BLaER1 treated with 17β-estradiol and CSF1 and Interleukin-3, amounts not matched to agents 10 nM and 100 nM (cell line): ENCODE results near the gene SKAP2.

ENCODE experiments used
- H3K27ac ChIP-seq, 11 experiments: shearing (Covaris generic); formaldehyde crosslinking; 2 replicates each; pipeline ENCODE4 v1.8.1; 2022
- H3K27me3 ChIP-seq, 11 experiments: shearing (Covaris generic); formaldehyde crosslinking; 2 replicates each; pipeline ENCODE4 v1.8.1; 2022
- H3K36me3 ChIP-seq, 11 experiments: shearing (Covaris generic); formaldehyde crosslinking; 2 replicates each; pipeline ENCODE4 v1.8.1; 2022
- H3K4me1 ChIP-seq, 10 experiments: shearing (Covaris generic); formaldehyde crosslinking; 2 replicates each; pipeline ENCODE4 v1.8.1; 2022
- H3K4me2 ChIP-seq, 11 experiments: shearing (Covaris generic); formaldehyde crosslinking; 2 replicates each; pipeline ENCODE4 v1.8.1; 2022
- H3K4me3 ChIP-seq, 10 experiments: shearing (Covaris generic); formaldehyde crosslinking; 2 replicates each; pipeline ENCODE4 v1.8.1; 2022
- H3K9ac ChIP-seq, 11 experiments: shearing (Covaris generic); formaldehyde crosslinking; 2 replicates each; pipeline ENCODE4 v1.8.1; 2022
- H3K9me3 ChIP-seq, 11 experiments: shearing (Covaris generic); formaldehyde crosslinking; replicated peaks in 1 of 11; 2 replicates each; pipeline ENCODE4 v1.8.1; 2022
- H4K20me1 ChIP-seq, 11 experiments: shearing (Covaris generic); formaldehyde crosslinking; 2 replicates each; pipeline ENCODE4 v1.8.1; 2022
- Cebpa-rat ChIP-seq, 11 experiments: shearing (Covaris generic); IDR thresholded peaks; 2 replicates each; pipeline ENCODE4 v1.8.1; 2022

The SKAP2 gene

GRCh38 chr7:26670841-26671240 lies 193.5 kb downstream of the SKAP2 start:
- Histone ChIP-seq H3K27me3 (peaks cover 0 to 38% (median 13%) of the 10 kb centered on the region in 11 experiments; a peak in 12 of 22 replicates), H3K9ac (no peak overlapping the region), H3K27ac (no peak overlapping the region), H3K36me3 (no peaks in the 10 kb centered on the region), H4K20me1 (no peaks in the 10 kb centered on the region), H3K4me2 (no peak overlapping the region), H3K9me3 (no peaks in the 10 kb centered on the region), H3K4me1 (no peaks in the 10 kb centered on the region), H3K4me3 (no peak overlapping the region)
- TF ChIP-seq Cebpa-rat (IDR thresholded peaks at IDR 0.05) = no peak

GRCh38 chr7:26670290-26670689 lies 194.1 kb downstream of the SKAP2 start:
- Histone ChIP-seq H3K4me2 (no peak overlapping the region), H3K4me3 (no peak overlapping the region), H3K4me1 (peaks cover 0 to 2% (median 1%) of the 10 kb centered on the region in 10 experiments; a peak in 9 of 20 replicates), H3K27me3 (peaks cover 0 to 38% (median 13%) of the 10 kb centered on the region in 11 experiments; a peak in 12 of 22 replicates), H4K20me1 (no peaks in the 10 kb centered on the region), H3K9me3 (no peaks in the 10 kb centered on the region), H3K9ac (no peak overlapping the region), H3K27ac (no peak overlapping the region), H3K36me3 (no peaks in the 10 kb centered on the region)
- TF ChIP-seq Cebpa-rat (IDR thresholded peaks at IDR 0.05) = no peak

- Histone ChIP-seq H3K9ac (no peak overlapping the region), H4K20me1 (no peaks in the 10 kb centered on the region), H3K9me3 (no peaks in the 10 kb centered on the region), H3K4me3 (no peak overlapping the region), H3K4me1 (peaks cover 9 to 14% (median 11%) of the 10 kb centered on the region in 10 experiments; a peak in 19 of 20 replicates), H3K4me2 (no peak overlapping the region), H3K36me3 (no peaks in the 10 kb centered on the region), H3K27me3 (peaks cover 0 to 28% (median 10%) of the 10 kb centered on the region in 11 experiments; a peak in 12 of 22 replicates), H3K27ac (no peak overlapping the region)
- TF ChIP-seq Cebpa-rat (IDR thresholded peaks at IDR 0.05) = no peak
These were observed 195.6 kb downstream of the SKAP2 start for GRCh38 chr7:26668821-26669220.

- Histone ChIP-seq H3K9ac (no peak overlapping the region), H3K9me3 (no peaks in the 10 kb centered on the region), H3K27me3 (peaks cover 0 to 16% (median 2%) of the 10 kb centered on the region in 11 experiments; a peak in 11 of 22 replicates), H3K36me3 (no peaks in the 10 kb centered on the region), H3K4me1 (peaks cover 9 to 14% (median 11%) of the 10 kb centered on the region in 10 experiments; a peak in 19 of 20 replicates), H3K27ac (no peak overlapping the region), H4K20me1 (no peaks in the 10 kb centered on the region), H3K4me3 (no peak overlapping the region), H3K4me2 (no peak overlapping the region)
- TF ChIP-seq Cebpa-rat (IDR thresholded peaks at IDR 0.05) = no peak
These were observed 196.8 kb downstream of the SKAP2 start for GRCh38 chr7:26667514-26668133.

- peaks cover 0 to 19% (median 0%) of the 10 kb centered on the region in 11 experiments; a peak in 5 of 22 replicates for H3K27me3 ChIP-seq
- H3K4me1 ChIP-seq = peaks cover 9 to 14% (median 11%) of the 10 kb centered on the region in 10 experiments; a peak in 19 of 20 replicates
- H3K36me3 ChIP-seq = no peaks in the 10 kb centered on the region
- no peaks in the 10 kb centered on the region for H3K9me3 ChIP-seq
- peak in 8 of 11 experiments; percentile 41 to 92 (median 76); a peak in 16 of 22 replicates for TF ChIP-seq Cebpa-rat (IDR thresholded peaks at IDR 0.05)
- no peak overlapping the region for H3K4me3 ChIP-seq
- no peak overlapping the region; a peak in 1 of 22 replicates for H3K9ac ChIP-seq
- H3K27ac ChIP-seq = no peak overlapping the region
- no peaks in the 10 kb centered on the region for H4K20me1 ChIP-seq
- peak overlapping the region; percentile 48 to 69 (median 63) for H3K4me2 ChIP-seq
These were observed 199.5 kb downstream of the SKAP2 start for GRCh38 chr7:26664735-26665416.

- Histone ChIP-seq H3K27ac (no peak overlapping the region), H3K36me3 (no peaks in the 10 kb centered on the region), H3K27me3 (peaks cover 0 to 19% (median 0%) of the 10 kb centered on the region in 11 experiments; a peak in 4 of 22 replicates), H3K4me2 (peak overlapping the region in 9 of 11 experiments; percentile 48 to 69 (median 63); a peak in 17 of 22 replicates), H4K20me1 (no peaks in the 10 kb centered on the region), H3K4me3 (no peak overlapping the region), H3K4me1 (peaks cover 9 to 14% (median 11%) of the 10 kb centered on the region in 10 experiments; a peak in 19 of 20 replicates), H3K9ac (no peak overlapping the region; a peak in 1 of 22 replicates), H3K9me3 (no peaks in the 10 kb centered on the region)
- no peak for TF ChIP-seq Cebpa-rat (IDR thresholded peaks at IDR 0.05)
These were observed 200.1 kb downstream of the SKAP2 start for GRCh38 chr7:26664274-26664673.

GRCh38 chr7:26663874-26664273 lies 200.5 kb downstream of the SKAP2 start:
- no peak overlapping the region for H3K9ac ChIP-seq
- TF ChIP-seq Cebpa-rat (IDR thresholded peaks at IDR 0.05) = no peak
- H3K27me3 ChIP-seq = peaks cover 0 to 19% (median 0%) of the 10 kb centered on the region in 11 experiments; a peak in 4 of 22 replicates
- H3K27ac ChIP-seq = no peak overlapping the region
- peaks cover 9 to 14% (median 11%) of the 10 kb centered on the region in 10 experiments; a peak in 19 of 20 replicates for H3K4me1 ChIP-seq
- peak overlapping the region in 1 of 11 experiments; percentile 63; a peak in 2 of 22 replicates for H3K4me2 ChIP-seq
- no peaks in the 10 kb centered on the region for H3K9me3 ChIP-seq
- H4K20me1 ChIP-seq = no peaks in the 10 kb centered on the region
- no peaks in the 10 kb centered on the region for H3K36me3 ChIP-seq
- H3K4me3 ChIP-seq = no peak overlapping the region

GRCh38 chr7:26662646-26663045 lies 201.7 kb downstream of the SKAP2 start:
- Histone ChIP-seq H3K4me2 (no peak overlapping the region), H3K36me3 (no peaks in the 10 kb centered on the region), H3K27ac (no peak overlapping the region), H4K20me1 (no peaks in the 10 kb centered on the region), H3K9ac (no peak overlapping the region), H3K9me3 (no peaks in the 10 kb centered on the region), H3K4me3 (no peak overlapping the region), H3K27me3 (peaks cover 0 to 19% (median 0%) of the 10 kb centered on the region in 11 experiments; a peak in 6 of 22 replicates), H3K4me1 (peaks cover 9 to 14% (median 11%) of the 10 kb centered on the region in 10 experiments; a peak in 19 of 20 replicates)
- no peak for TF ChIP-seq Cebpa-rat (IDR thresholded peaks at IDR 0.05)

GRCh38 chr7:26659121-26659520 lies 205.3 kb downstream of the SKAP2 start:
- no peak for TF ChIP-seq Cebpa-rat (IDR thresholded peaks at IDR 0.05)
- H3K9me3 ChIP-seq = no peaks in the 10 kb centered on the region
- peaks cover 0 to 29% (median 11%) of the 10 kb centered on the region in 11 experiments; a peak in 17 of 22 replicates for H3K27me3 ChIP-seq
- peaks cover 0 to 4% (median under 1%) of the 10 kb centered on the region in 10 experiments; a peak in 7 of 20 replicates for H3K4me1 ChIP-seq
- no peak overlapping the region for H3K9ac ChIP-seq
- H4K20me1 ChIP-seq = no peaks in the 10 kb centered on the region
- no peak overlapping the region for H3K4me2 ChIP-seq
- no peak overlapping the region for H3K27ac ChIP-seq
- no peaks in the 10 kb centered on the region for H3K36me3 ChIP-seq
- H3K4me3 ChIP-seq = no peak overlapping the region
